Uterine smooth muscle cell (primary cell): ENCODE data around the gene PRCC. TPM values are rescaled to one million over a fixed set of nuclear protein-coding genes. Genes with fewer than 3 reads are reported as not detected.

ENCODE experiments used
- total RNA-seq: library from RNA; depleted of rRNA; stranded (reverse); fragments of >200 nt; gene quantifications from 2 replicates; pipeline ENCODE4 v1.2.3, GENCODE V29; 2014

PRCC gene
- 11.1 and 11.2 TPM in 2 replicates for total RNA-seq

DNA sequence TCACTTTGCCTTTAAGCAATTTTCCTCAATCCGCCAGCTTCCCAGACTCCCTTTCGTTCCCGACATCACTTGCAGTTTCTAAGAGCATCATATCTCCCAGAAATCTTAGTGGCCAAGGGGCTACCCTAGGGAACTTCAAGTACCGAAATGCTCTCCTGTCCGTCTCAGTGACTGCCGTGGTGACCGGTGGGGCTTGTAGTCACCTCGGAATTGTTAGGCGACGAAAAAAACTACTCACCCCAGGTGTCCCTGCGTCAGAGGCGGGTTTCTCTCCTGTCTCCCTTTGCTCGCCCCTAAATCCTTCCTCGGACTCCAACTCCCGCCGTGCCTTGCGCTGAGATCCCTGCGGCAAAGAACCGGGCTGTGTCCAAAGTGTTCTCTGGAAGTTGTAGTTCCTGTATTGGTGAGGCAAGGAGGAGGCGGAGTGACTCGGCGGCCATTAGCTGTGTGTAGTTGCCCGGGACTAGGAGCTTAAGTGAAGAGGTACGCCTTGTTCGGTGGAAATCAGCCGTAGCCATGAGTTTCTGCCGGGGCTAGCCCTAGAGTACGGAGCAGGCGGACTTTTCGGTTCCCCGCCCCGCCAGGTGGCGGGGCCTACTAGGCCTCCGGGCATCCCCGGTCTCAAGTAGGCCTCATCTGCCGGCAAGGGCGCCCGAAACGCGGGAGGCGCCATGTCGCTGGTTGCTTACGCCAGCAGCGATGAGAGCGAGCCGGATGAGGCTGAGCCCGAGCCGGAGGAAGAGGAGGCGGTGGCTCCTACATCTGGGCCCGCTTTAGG, at the start of gene PRCC:
TSS of gene PRCC (plus strand) at position 435 of the 778 bp plus-strand sequence. CDS start at position 672, 237 bp downstream.

DNA sequence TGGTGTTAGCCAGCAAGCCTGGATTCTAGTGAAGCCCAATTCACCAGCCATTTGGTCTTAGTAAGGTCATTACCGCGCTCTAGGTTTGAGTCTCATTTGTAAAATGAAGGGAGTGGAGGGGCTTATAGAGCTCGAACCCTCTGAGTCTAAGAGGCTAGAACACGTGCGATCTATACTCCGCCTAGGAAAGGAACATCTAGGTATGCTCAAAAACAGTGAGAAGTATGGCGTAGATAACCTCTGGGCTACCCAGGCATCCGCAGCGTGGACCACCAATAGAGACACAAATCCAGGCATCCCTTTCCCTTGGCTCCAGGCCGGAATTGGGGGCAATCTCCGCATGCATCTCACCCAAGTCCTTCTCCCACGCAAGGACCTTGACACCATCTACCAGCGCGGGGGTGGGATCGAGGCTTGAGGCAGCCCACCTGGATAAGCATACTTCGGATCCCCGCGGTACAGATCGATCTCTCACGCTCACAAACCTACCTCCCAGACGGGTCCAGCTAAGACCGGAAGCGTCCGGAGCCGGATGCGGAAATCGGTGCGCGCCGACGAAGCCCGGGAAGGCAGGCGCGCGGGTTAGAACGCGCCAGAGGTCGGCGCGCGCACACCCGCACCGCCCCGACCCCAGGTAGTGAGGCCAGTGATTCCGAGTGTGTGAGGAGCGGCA, 39.3 kb upstream of the PRCC start, which contains the start of gene METTL25B:
TSS of gene METTL25B (plus strand) at position 544 of the 673 bp plus-strand sequence. CDS start 636 bp downstream, outside the sequence.

DNA sequence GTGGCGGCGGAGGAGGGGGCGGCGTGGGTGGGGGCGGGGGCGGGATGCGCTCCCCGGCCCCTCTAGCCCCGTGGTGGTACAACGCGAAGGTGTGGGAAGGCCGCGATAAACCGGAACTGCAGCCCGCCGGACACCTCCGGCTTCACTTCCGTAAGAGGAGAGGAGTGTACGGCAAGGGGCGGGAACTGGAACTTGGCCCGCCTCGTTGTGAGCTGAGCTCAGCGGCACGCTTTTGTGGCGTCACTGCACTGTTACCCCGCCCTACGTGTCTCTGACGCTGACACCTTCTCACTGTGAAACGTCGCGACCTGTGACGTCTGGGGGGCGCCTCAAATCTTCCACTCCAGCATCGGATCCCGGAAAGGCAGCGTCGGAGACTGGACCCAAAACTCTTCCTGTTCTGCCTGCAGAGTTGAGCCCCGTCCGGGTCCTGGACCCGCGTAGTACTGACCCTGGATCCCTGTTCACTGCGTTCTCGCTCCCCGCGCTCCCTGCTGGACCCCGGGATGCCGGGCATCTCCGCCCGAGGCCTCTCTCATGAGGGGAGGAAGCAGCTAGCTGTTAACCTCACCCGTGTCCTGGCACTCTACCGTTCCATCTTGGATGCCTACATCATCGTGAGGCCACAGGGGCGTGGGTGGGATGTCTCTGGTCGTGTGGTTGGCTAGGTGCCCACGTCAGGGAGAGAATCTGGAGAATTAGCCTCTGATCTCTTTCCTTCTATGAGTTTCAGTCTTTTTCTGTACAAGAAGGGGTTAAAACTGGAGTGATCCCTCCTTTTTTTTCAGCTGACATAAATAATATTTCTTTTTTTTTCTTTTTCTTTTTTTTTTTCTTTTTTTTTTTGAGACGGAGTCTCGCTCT, 38.5 kb upstream of the PRCC start, which contains the start of gene ISG20L2:
TSS of gene ISG20L2 (minus strand) at position 168 of the 864 bp plus-strand sequence. CDS start 1,114 bp downstream, outside the sequence.

GRCh38 chr1:156740741-156741480, 26.4 kb upstream of the PRCC start, which contains the start of gene MRPL24:
Gene MRPL24 (minus strand): TSS chr1:156741088. CDS start chr1:156738704, 2,384 bp downstream.

DNA sequence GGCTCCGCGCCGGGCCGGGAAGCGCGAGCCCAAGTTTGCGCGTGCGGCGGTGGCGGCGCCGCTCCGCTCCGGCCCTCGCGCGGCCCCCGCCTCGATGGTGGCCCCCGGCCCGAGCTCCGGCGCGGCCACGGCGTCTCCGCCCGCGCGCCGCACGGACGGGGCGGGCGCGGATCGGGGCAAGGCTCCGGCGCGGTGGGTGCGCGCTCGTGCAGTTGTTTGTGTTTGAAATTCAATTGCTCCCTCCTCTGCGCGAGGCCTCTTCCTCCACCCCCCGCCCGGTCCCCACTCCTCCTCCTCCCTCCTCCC, 15.9 kb upstream of the PRCC start, which contains the start of gene HDGF:
TSS of gene HDGF (minus strand) at position 225 of the 306 bp plus-strand sequence. CDS start 246 bp downstream, outside the sequence.

DNA sequence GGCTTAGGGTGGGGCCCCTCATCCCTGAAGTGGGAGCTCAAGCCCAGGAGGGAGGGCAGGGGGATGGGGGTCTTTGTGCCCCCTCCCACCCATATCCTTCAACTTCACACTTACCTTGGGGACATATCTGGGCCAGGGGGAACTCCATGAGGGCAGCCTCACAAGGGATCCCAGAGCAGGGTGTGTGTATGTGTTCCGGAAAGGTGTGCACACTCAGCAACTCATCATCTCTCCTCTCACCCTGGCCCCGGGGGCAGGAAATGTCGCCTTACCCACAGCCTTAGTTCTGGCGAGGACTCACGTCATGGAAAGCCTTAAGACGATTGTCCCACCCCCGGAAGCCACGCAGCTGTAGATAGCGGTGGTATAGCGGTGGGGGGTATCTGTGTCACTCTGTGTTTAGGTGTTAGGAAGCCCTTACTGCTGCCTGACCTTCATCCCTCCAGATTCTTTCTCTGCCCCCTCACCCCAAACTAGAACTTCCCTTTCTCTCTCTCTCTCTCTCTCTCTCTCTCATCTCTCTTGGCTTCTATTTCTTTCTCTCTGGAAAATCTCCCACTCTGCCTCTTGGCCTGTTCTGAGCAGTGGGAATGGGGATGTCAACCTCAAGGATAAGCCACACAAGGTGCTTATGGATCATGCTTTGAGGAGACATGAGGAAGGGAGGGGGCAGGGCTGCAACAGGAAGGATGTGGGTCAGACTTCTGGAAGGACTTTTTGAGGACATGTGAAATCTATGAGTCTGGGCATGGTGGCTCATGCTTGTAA, 49.4 kb downstream of the PRCC start, which contains the start of gene SH2D2A:
TSS of gene SH2D2A (minus strand) at position 288 of the 768 bp plus-strand sequence. CDS start at position 148, 140 bp downstream.

Other genes starting within 250 kb of the PRCC start
- gene IQGAP3, start 195.0 kb upstream of the PRCC start, total RNA-seq, result 27.6 and 83.3 TPM in 2 replicates
- not detected in 2 replicates for gene TTC24, start 187.8 kb upstream of the PRCC start, total RNA-seq
- 80.1 and 83.0 TPM in 2 replicates for gene NAXE, start 175.8 kb upstream of the PRCC start, total RNA-seq
- gene GPATCH4, start 166.1 kb upstream of the PRCC start, total RNA-seq, result 14.6 and 34.1 TPM in 2 replicates
- not detected in 2 replicates for gene HAPLN2, start 148.1 kb upstream of the PRCC start, total RNA-seq
- gene BCAN, start 125.4 kb upstream of the PRCC start, total RNA-seq, result 0.11 TPM in 1 of 2 replicates, not detected in the other
- 32.2 and 68.6 TPM in 2 replicates for gene NES, start 90.1 kb upstream of the PRCC start, total RNA-seq
- 17.0 and 21.5 TPM in 2 replicates for gene CRABP2, start 62.0 kb upstream of the PRCC start, total RNA-seq
- 6.6 and 12.0 TPM in 2 replicates for gene METTL25B, start 39.1 kb upstream of the PRCC start, total RNA-seq
- 5.0 and 5.5 TPM in 2 replicates for gene ISG20L2, start 38.8 kb upstream of the PRCC start, total RNA-seq
- 49.0 and 50.9 TPM in 2 replicates for gene MRPL24, start 26.4 kb upstream of the PRCC start, total RNA-seq
- 121 and 180 TPM in 2 replicates for gene HDGF, start 15.9 kb upstream of the PRCC start, total RNA-seq
- gene SH2D2A, start 49.3 kb downstream of the PRCC start, total RNA-seq, result 0.25 TPM in 1 of 2 replicates, not detected in the other
- under 0.01 TPM in 1 of 2 replicates, not detected in the other for gene INSRR, start 91.6 kb downstream of the PRCC start, total RNA-seq
- gene NTRK1, start 93.3 kb downstream of the PRCC start, total RNA-seq, result not detected in 2 replicates
- 1.3 and 1.6 TPM in 2 replicates for gene PEAR1, start 126.2 kb downstream of the PRCC start, total RNA-seq
- not detected in 2 replicates for gene LRRC71, start 153.1 kb downstream of the PRCC start, total RNA-seq